ENCODE results near the gene OR5K2. TPM values are rescaled to one million over a fixed set of nuclear protein-coding genes. Genes with fewer than 3 reads are reported as not detected.
A peak's percentile ranks its signal among the peaks of the same experiment; 100 is the strongest.

The OR5K2 gene
- polyA plus RNA-seq, 3 donors: 0.16 to 0.53 TPM; not detected in 1

- DNase-seq (ENCODE audit: low read depth in 3 of 3, low spot score in 2 of 3): peak; percentile 36 to 47 (median 46)
Measured at GRCh38 chr3:98521897-98522543, 24.5 kb downstream of the OR5K2 start.

- peak; percentile 90 to 93 (median 93) for DNase-seq (ENCODE audit: low read depth in 3 of 3, low spot score in 2 of 3)
Measured at GRCh38 chr3:98522544-98523281, 25.2 kb downstream of the OR5K2 start, which contains the start of gene CLDND1. Gene CLDND1, minus strand, starts transcription at chr3:98522902. Its CDS starts 1,478 bp downstream, at chr3:98521424.

GRCh38 chr3:98525494-98525893, 28.0 kb downstream of the OR5K2 start:
- DNase-seq (ENCODE audit: low read depth in 3 of 3, low spot score in 2 of 3): no peak

GRCh38 chr3:98528474-98529346, 31.2 kb downstream of the OR5K2 start:
- DNase-seq (ENCODE audit: low read depth in 3 of 3, low spot score in 2 of 3): no peak

GRCh38 chr3:98529856-98530459, 32.5 kb downstream of the OR5K2 start:
- DNase-seq (ENCODE audit: low read depth in 3 of 3, low spot score in 2 of 3): no peak

GRCh38 chr3:98530676-98531075, 33.2 kb downstream of the OR5K2 start:
- no peak for DNase-seq (ENCODE audit: low read depth in 3 of 3, low spot score in 2 of 3)

GRCh38 chr3:98531622-98532274, 34.3 kb downstream of the OR5K2 start, which contains the start of gene GPR15:
Gene GPR15, plus strand, starts transcription at chr3:98531978. Its CDS starts 56 bp downstream, at chr3:98532034.
- DNase-seq (ENCODE audit: low read depth in 3 of 3, low spot score in 2 of 3): no peak

- DNase-seq (ENCODE audit: low read depth in 3 of 3, low spot score in 2 of 3): no peak
Measured at GRCh38 chr3:98532275-98532637, 34.8 kb downstream of the OR5K2 start.

GRCh38 chr3:98532709-98533571, 35.5 kb downstream of the OR5K2 start:
- no peak for DNase-seq (ENCODE audit: low read depth in 3 of 3, low spot score in 2 of 3)

- no peak for DNase-seq (ENCODE audit: low read depth in 3 of 3, low spot score in 2 of 3)
Measured at GRCh38 chr3:98534168-98534567, 36.7 kb downstream of the OR5K2 start.

GRCh38 chr3:98534734-98535133, 37.3 kb downstream of the OR5K2 start:
- DNase-seq (ENCODE audit: low read depth in 3 of 3, low spot score in 2 of 3): no peak

- no peak for DNase-seq (ENCODE audit: low read depth in 3 of 3, low spot score in 2 of 3)
Measured at GRCh38 chr3:98536456-98537017, 39.1 kb downstream of the OR5K2 start.

- DNase-seq (ENCODE audit: low read depth in 3 of 3, low spot score in 2 of 3): no peak
Measured at GRCh38 chr3:98540346-98540745, 42.9 kb downstream of the OR5K2 start.

- DNase-seq (ENCODE audit: low read depth in 3 of 3, low spot score in 2 of 3): no peak
Measured at GRCh38 chr3:98541695-98542094, 44.2 kb downstream of the OR5K2 start.

GRCh38 chr3:98542623-98543022, 45.1 kb downstream of the OR5K2 start:
- no peak for DNase-seq (ENCODE audit: low read depth in 3 of 3, low spot score in 2 of 3)

GRCh38 chr3:98545940-98546339, 48.5 kb downstream of the OR5K2 start:
- no peak for DNase-seq (ENCODE audit: low read depth in 3 of 3, low spot score in 2 of 3)
